Measurements from ENCODE around the gene HECW1. TPM values are rescaled to one million over a fixed set of nuclear protein-coding genes. Genes with fewer than 3 reads are reported as not detected.

The HECW1 gene
- total and polyA plus RNA-seq, 8 donors = 0.29 to 5.1 (median 3.2) TPM

DNA sequence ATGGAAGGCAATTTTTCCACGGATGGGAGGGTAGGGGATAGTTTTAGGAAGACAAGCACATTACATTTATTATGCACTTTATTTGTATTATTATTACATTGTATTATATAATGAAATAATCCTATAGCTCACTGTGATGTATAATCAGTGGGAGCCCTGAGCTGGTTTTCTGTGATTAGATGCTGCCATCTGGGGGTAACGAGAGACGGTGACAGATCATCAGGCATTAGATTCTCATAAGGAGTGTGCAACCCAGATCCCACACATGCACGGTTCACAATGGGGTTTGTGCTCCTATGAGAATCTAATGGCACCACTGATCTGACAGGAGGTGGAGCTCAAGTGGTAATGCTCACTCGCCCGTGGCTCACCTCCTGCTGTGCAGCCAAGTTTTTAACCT is 366.6 kb downstream of the HECW1 start:
- no peak for ATAC-seq
- no peak overlapping the region for H3K4me3 ChIP-seq
- no peaks in the 10 kb centered on the region for H3K27me3 ChIP-seq
- H3K27ac ChIP-seq = no peak overlapping the region
- no peaks in the 10 kb centered on the region for H3K9me3 ChIP-seq
- no peaks in the 10 kb centered on the region for H3K36me3 ChIP-seq
- intact Hi-C loops (cut with DNase I) = no loop called here
- no peaks in the 10 kb centered on the region for H3K4me1 ChIP-seq
- DNase-seq = no peak
- TF ChIP-seq, protein P1, sequence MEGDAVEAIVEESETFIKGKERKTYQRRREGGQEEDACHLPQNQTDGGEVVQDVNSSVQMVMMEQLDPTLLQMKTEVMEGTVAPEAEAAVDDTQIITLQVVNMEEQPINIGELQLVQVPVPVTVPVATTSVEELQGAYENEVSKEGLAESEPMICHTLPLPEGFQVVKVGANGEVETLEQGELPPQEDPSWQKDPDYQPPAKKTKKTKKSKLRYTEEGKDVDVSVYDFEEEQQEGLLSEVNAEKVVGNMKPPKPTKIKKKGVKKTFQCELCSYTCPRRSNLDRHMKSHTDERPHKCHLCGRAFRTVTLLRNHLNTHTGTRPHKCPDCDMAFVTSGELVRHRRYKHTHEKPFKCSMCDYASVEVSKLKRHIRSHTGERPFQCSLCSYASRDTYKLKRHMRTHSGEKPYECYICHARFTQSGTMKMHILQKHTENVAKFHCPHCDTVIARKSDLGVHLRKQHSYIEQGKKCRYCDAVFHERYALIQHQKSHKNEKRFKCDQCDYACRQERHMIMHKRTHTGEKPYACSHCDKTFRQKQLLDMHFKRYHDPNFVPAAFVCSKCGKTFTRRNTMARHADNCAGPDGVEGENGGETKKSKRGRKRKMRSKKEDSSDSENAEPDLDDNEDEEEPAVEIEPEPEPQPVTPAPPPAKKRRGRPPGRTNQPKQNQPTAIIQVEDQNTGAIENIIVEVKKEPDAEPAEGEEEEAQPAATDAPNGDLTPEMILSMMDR (IDR thresholded peaks at IDR 0.05) = no peak

GRCh38 chr7:43479543-43479942 is 367.1 kb downstream of the HECW1 start:
- ATAC-seq (no peak), DNase-seq (no peak)
- Histone ChIP-seq H3K27ac (no peak overlapping the region), H3K4me3 (no peak overlapping the region), H3K4me1 (no peaks in the 10 kb centered on the region), H3K36me3 (no peaks in the 10 kb centered on the region), H3K27me3 (no peaks in the 10 kb centered on the region), H3K9me3 (no peaks in the 10 kb centered on the region)
- TF ChIP-seq, protein P1 (IDR thresholded peaks at IDR 0.05) = no peak
- intact Hi-C loops (cut with DNase I) = no loop called here

GRCh38 chr7:43480581-43480980 is 368.1 kb downstream of the HECW1 start:
- no peak for DNase-seq
- no peak for ATAC-seq
- Histone ChIP-seq H3K9me3 (no peaks in the 10 kb centered on the region), H3K27ac (no peak overlapping the region), H3K4me3 (no peak overlapping the region), H3K4me1 (no peaks in the 10 kb centered on the region), H3K36me3 (no peaks in the 10 kb centered on the region), H3K27me3 (no peaks in the 10 kb centered on the region)
- TF ChIP-seq, protein P1 (IDR thresholded peaks at IDR 0.05) = no peak
- intact Hi-C loops (cut with DNase I) = no loop called here

DNA sequence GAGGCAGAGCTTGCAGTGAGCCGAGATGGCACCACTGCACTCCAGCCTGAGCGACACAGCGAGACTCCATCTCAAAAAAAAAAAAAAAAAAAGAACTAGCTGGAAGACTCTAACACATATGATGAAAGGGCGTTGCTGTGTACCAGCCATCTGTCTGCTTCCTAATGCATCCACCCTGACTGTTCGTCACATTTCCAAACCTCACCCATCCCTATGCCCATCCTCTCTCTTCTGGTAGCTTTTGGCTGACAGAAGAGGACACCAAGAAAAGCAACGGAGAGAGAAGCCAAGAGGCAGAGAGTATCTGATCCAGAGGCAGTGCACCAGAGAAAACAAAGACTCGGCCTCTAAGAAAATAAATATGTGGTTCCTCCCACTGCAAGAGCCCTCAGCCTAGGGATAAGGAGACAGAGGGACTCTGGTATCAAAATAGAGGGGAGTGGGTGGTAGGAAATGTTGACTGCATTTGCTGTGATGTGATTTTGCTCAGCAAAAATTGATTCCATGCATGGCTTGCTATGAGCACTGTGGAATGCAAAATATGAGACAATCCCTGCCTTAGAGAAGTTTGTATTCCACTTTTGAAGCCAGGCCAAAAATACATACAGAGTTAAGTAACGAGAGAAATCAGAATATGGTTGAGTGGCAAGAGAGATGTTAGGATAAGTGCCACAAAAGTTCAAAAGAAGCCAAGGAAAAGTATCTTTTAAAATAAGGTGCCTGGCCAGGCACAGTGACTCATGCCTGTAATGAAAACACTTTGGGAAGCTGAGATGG is 369.6 kb downstream of the HECW1 start:
- no peak overlapping the region for H3K27ac ChIP-seq
- ATAC-seq = no peak
- H3K9me3 ChIP-seq = no peaks in the 10 kb centered on the region
- no peaks in the 10 kb centered on the region for H3K4me1 ChIP-seq
- H3K4me3 ChIP-seq = no peak overlapping the region
- TF ChIP-seq, protein P1 (IDR thresholded peaks at IDR 0.05) = no peak
- no peaks in the 10 kb centered on the region for H3K36me3 ChIP-seq
- H3K27me3 ChIP-seq = no peaks in the 10 kb centered on the region
- DNase-seq = no peak
- intact Hi-C loops (cut with DNase I) = no loop called here

DNA sequence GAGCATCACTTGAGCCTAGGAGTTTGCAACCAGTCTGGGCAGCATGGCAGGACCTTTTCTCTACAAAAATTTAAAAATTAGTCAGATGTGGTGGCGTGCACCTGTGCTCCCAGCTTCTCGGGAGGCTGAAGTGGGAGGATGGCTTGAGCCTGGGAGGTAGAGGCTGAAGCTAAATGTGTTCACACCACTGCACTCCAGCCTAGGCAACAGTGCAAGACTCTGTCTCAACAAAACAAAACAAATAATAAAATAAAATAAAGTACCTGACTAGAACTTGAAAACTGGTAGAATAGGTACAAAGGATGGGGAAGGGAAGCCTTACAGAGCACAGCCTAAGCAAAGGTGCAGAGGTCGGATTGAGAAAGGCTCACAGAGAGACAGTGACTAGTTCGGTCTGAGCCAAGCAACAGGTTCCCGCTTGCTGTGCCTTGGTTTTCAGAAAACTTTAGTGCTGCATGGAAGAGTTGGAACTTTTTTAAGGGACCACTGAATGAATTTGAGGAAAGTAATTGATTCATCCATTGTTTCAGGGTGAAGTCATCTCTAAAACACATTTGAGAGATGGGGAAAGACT is 370.3 kb downstream of the HECW1 start:
- TF ChIP-seq, protein P1 (IDR thresholded peaks at IDR 0.05) = no peak
- intact Hi-C loops (cut with DNase I) = no loop called here
- Histone ChIP-seq H3K4me3 (no peak overlapping the region), H3K27ac (no peak overlapping the region), H3K27me3 (no peaks in the 10 kb centered on the region), H3K4me1 (no peaks in the 10 kb centered on the region), H3K9me3 (no peaks in the 10 kb centered on the region), H3K36me3 (no peaks in the 10 kb centered on the region)
- ATAC-seq (no peak), DNase-seq (no peak)

Data from left lung (tissue), 10 donors.